ENCODE results near the gene WIZ. TPM values are rescaled to one million over a fixed set of nuclear protein-coding genes. Genes with fewer than 3 reads are reported as not detected.

Gene WIZ
- total RNA-seq, 5 donors from 2014 or later (not counting 1 experiment from before 2014, with no cell fraction given) = 19.7 to 39.1 (median 34.6) TPM

GRCh38 chr19:15378534-15379082 lies 71.1 kb downstream of the WIZ start:
- POLR2A ChIA-PET = interaction anchor here (0.6 to 1.1 kb wide), 3 partner anchors 10 to 61 kb away, joined by 3 to 10 read pairs (median 4); no protein-coding TSS in a partner anchor
- DNase-seq (peak in 29 of 35 experiments; percentile 20 to 70 (median 38)), ATAC-seq (replicated peaks in 1 of 4) (peak in 1 of 4 experiments; percentile 8)
- peaks cover 31 to 51% (median 49%) of the 10 kb centered on the region in 3 donors for H3K4me1 Mint-ChIP-seq
- CTCF ChIA-PET = interaction anchor here (0.5 to 2.8 kb wide), 6 partner anchors 8 to 1355 kb away, joined by 3 to 20 read pairs (median 3); partner anchors contain the start of gene AKAP8L (in 1 of the 2)
- Histone ChIP-seq H3K27me3 (replicated peaks in 1 of 2; ENCODE audit: control insufficient read depth in 2 of 2, extremely low read depth in 1 of 2, insufficient read depth in 2 of 2, low read length in 1 of 2) (no peaks in the 10 kb centered on the region), H3K4me1 (ENCODE audit: control insufficient read depth in 1 of 2, extremely low read depth in 1 of 2, insufficient read depth in 2 of 2, low read length in 2 of 2) (peaks cover 7 to 47% of the 10 kb centered on the region in 2 experiments), H3K27ac (ENCODE audit: low read length) (peak overlapping the region; percentile 96), H3K4me3 (ENCODE audit: control insufficient read depth in 1 of 2, extremely low read depth in 1 of 2, low read length in 1 of 2) (peak overlapping the region; percentile 90 to 99), H3K9me3 (no peaks in the 10 kb centered on the region), H3K36me3 (ENCODE audit: control insufficient read depth in 2 of 2, extremely low read depth in 1 of 2, insufficient read depth in 1 of 2, low read length in 1 of 2) (peaks cover 0 to 14% of the 10 kb centered on the region in 2 donors)
- H3K27me3 Mint-ChIP-seq = no peaks in the 10 kb centered on the region
- no peaks in the 10 kb centered on the region for H3K9me3 Mint-ChIP-seq
- WGBS (ENCODE audit: insufficient coverage) = 0% methylated on average over 22 of the region's 22 CpGs
- H3K4me3 Mint-ChIP-seq = peak overlapping the region; percentile 91 to 98 (median 97)
- H3K27ac Mint-ChIP-seq = peak overlapping the region; percentile 96
- H3K36me3 Mint-ChIP-seq = no peaks in the 10 kb centered on the region

DNA sequence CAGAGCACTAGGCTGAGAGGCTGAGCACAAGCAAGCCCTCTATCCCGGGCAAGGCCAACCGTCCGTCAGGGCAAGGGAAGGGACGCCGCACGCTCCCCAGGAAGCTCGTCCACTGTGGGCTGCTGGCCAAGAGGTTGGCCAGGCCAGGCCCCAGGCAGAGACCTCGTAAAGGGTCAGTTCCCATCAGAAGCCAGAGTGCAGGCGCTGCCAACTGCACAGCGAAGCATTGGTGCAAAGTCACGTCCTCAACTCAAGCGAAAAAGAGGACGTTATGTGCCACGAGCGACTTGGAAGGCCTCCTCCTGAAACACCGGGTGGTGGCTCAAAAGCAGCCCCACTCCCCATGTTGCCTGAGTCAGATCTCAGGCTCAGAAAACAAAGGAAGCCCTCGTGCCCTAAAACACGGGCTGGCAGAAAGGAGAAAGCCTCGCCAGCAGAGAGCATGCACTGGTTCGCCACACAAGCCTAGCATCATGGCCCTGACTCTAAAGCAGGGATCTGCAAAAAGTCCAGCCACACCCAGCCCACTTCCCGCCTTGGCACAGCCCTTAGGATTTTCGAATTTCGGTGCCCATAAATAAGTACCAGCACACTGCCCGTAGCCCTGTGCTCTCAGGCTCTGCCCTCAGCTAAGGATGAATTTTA lies 74.8 kb downstream of the WIZ start:
- Histone ChIP-seq H3K36me3 (ENCODE audit: control insufficient read depth in 2 of 2, extremely low read depth in 1 of 2, insufficient read depth in 1 of 2, low read length in 1 of 2) (peaks cover 12 to 50% of the 10 kb centered on the region in 2 donors), H3K4me3 (ENCODE audit: control insufficient read depth in 1 of 2, extremely low read depth in 1 of 2, low read length in 1 of 2) (no peak overlapping the region), H3K27me3 (replicated peaks in 1 of 2; ENCODE audit: control insufficient read depth in 2 of 2, extremely low read depth in 1 of 2, insufficient read depth in 2 of 2, low read length in 1 of 2) (no peaks in the 10 kb centered on the region), H3K27ac (ENCODE audit: low read length) (no peak overlapping the region), H3K4me1 (ENCODE audit: control insufficient read depth in 1 of 2, extremely low read depth in 1 of 2, insufficient read depth in 2 of 2, low read length in 2 of 2) (peaks cover 7 to 48% of the 10 kb centered on the region in 2 experiments), H3K9me3 (no peaks in the 10 kb centered on the region)
- no peaks in the 10 kb centered on the region for H3K27me3 Mint-ChIP-seq
- no peaks in the 10 kb centered on the region for H3K9me3 Mint-ChIP-seq
- no peak overlapping the region for H3K27ac Mint-ChIP-seq
- ChIA-PET POLR2A (no interaction called here), CTCF (interaction anchor here in 1 of 2 donors (0.7 kb wide), 1 partner anchor 26 kb away, joined by 3 read pairs; no protein-coding TSS in a partner anchor)
- no peak for DNase-seq
- H3K4me3 Mint-ChIP-seq = no peak overlapping the region
- WGBS (ENCODE audit: insufficient coverage) = 93% methylated on average over 20 of the region's 24 CpGs
- peaks cover 14% of the 10 kb centered on the region for H3K36me3 Mint-ChIP-seq
- ATAC-seq (replicated peaks in 1 of 4) = no peak
- peaks cover 22 to 40% (median 39%) of the 10 kb centered on the region in 3 donors for H3K4me1 Mint-ChIP-seq

DNA sequence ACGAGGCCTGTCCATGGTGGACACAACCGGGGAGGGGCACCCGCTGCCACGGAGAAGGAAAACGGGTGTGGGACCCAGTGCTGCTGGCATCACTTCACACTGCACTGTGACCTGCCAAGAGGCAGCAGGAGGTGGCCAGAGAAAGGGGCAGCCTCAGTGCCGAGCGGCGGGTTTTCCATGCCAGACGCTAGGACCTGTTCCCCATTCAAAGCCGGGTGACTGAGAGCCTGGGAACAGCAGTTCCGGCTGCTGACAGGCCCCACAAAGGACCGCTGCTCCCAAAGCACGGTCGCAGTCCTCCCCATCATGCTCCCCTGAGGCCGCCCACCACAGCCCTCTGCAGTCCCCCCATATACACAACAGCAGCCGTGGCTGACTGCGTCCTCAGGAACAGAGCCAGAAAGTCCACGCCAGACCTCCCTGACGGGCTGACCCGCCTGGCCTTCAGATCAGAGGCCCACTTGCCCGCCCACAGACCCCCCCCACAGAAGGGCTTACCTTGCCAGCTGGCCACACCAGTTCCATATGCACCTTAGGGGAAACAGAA lies 75.6 kb downstream of the WIZ start:
- no peak overlapping the region for H3K4me3 Mint-ChIP-seq
- POLR2A ChIA-PET = no interaction called here
- Histone ChIP-seq H3K4me1 (ENCODE audit: control insufficient read depth in 1 of 2, extremely low read depth in 1 of 2, insufficient read depth in 2 of 2, low read length in 2 of 2) (peaks cover 7 to 48% of the 10 kb centered on the region in 2 experiments), H3K27me3 (replicated peaks in 1 of 2; ENCODE audit: control insufficient read depth in 2 of 2, extremely low read depth in 1 of 2, insufficient read depth in 2 of 2, low read length in 1 of 2) (no peaks in the 10 kb centered on the region), H3K4me3 (ENCODE audit: control insufficient read depth in 1 of 2, extremely low read depth in 1 of 2, low read length in 1 of 2) (no peak overlapping the region), H3K36me3 (ENCODE audit: control insufficient read depth in 2 of 2, extremely low read depth in 1 of 2, insufficient read depth in 1 of 2, low read length in 1 of 2) (peaks cover 16 to 58% of the 10 kb centered on the region in 2 donors), H3K27ac (ENCODE audit: low read length) (no peak overlapping the region), H3K9me3 (no peaks in the 10 kb centered on the region)
- peaks cover 14% of the 10 kb centered on the region for H3K36me3 Mint-ChIP-seq
- ATAC-seq (replicated peaks in 1 of 4) = no peak
- H3K27me3 Mint-ChIP-seq = no peaks in the 10 kb centered on the region
- no peak for DNase-seq
- CTCF ChIA-PET = no interaction called here
- H3K4me1 Mint-ChIP-seq = peaks cover 22 to 40% (median 39%) of the 10 kb centered on the region in 3 donors
- H3K27ac Mint-ChIP-seq = no peak overlapping the region
- H3K9me3 Mint-ChIP-seq = no peaks in the 10 kb centered on the region
- WGBS (ENCODE audit: insufficient coverage) = 94% methylated on average over 19 of the region's 21 CpGs

DNA sequence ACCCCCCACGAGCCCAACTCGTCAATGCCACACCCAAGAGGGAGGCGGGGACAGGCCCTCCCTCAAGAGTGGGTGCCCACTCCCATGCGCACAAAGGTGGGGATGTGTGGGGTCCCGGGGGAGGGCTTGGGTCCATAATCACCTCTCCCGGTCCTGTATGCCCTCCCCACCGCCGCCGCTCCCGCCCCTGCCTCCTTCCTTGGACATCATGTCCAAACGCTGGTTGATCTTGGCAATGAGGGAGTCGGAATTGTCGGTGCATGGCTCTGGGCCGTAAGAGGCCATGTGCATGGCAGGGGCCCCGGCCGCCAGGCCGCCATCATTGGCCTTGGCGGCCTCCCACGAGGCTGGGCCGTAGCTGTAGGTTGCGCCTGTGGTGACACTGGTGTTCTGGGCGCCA lies 76.1 kb downstream of the WIZ start:
- no peak for DNase-seq
- Histone ChIP-seq H3K4me3 (ENCODE audit: control insufficient read depth in 1 of 2, extremely low read depth in 1 of 2, low read length in 1 of 2) (no peak overlapping the region), H3K27me3 (replicated peaks in 1 of 2; ENCODE audit: control insufficient read depth in 2 of 2, extremely low read depth in 1 of 2, insufficient read depth in 2 of 2, low read length in 1 of 2) (no peaks in the 10 kb centered on the region), H3K36me3 (ENCODE audit: control insufficient read depth in 2 of 2, extremely low read depth in 1 of 2, insufficient read depth in 1 of 2, low read length in 1 of 2) (peaks cover 19 to 63% of the 10 kb centered on the region in 2 donors), H3K9me3 (no peaks in the 10 kb centered on the region), H3K4me1 (ENCODE audit: control insufficient read depth in 1 of 2, extremely low read depth in 1 of 2, insufficient read depth in 2 of 2, low read length in 2 of 2) (peaks cover 7 to 48% of the 10 kb centered on the region in 2 experiments), H3K27ac (ENCODE audit: low read length) (no peak overlapping the region)
- no peak overlapping the region for H3K27ac Mint-ChIP-seq
- POLR2A ChIA-PET = no interaction called here
- no peaks in the 10 kb centered on the region for H3K9me3 Mint-ChIP-seq
- no peak overlapping the region for H3K4me3 Mint-ChIP-seq
- peaks cover 17% of the 10 kb centered on the region for H3K36me3 Mint-ChIP-seq
- CTCF ChIA-PET = no interaction called here
- no peaks in the 10 kb centered on the region for H3K27me3 Mint-ChIP-seq
- WGBS (ENCODE audit: insufficient coverage) = 92% methylated on average over 17 of the region's 22 CpGs
- peaks cover 24 to 40% (median 39%) of the 10 kb centered on the region in 3 donors for H3K4me1 Mint-ChIP-seq
- no peak for ATAC-seq (replicated peaks in 1 of 4)

GRCh38 chr19:15372891-15373301 lies 76.9 kb downstream of the WIZ start:
- H3K4me3 ChIP-seq (ENCODE audit: control insufficient read depth in 1 of 2, extremely low read depth in 1 of 2, low read length in 1 of 2) = no peak overlapping the region
- Mint-ChIP-seq H3K4me1 (peaks cover 18 to 35% (median 33%) of the 10 kb centered on the region in 3 donors), H3K9me3 (no peaks in the 10 kb centered on the region), H3K27ac (no peak overlapping the region), H3K36me3 (peaks cover 22% of the 10 kb centered on the region), H3K4me3 (no peak overlapping the region), H3K27me3 (no peaks in the 10 kb centered on the region)
- H3K9me3 ChIP-seq = no peaks in the 10 kb centered on the region
- no peak overlapping the region for H3K27ac ChIP-seq (ENCODE audit: low read length)
- ChIA-PET CTCF (no interaction called here), POLR2A (interaction anchor here in 1 of 2 donors (0.5 kb wide), 1 partner anchor 39 kb away, joined by 3 read pairs; no protein-coding TSS in a partner anchor)
- 97% methylated on average over 26 of the region's 30 CpGs for WGBS (ENCODE audit: insufficient coverage)
- ATAC-seq (replicated peaks in 1 of 4) = no peak
- peaks cover 22 to 70% of the 10 kb centered on the region in 2 donors for H3K36me3 ChIP-seq (ENCODE audit: control insufficient read depth in 2 of 2, extremely low read depth in 1 of 2, insufficient read depth in 1 of 2, low read length in 1 of 2)
- H3K4me1 ChIP-seq (ENCODE audit: control insufficient read depth in 1 of 2, extremely low read depth in 1 of 2, insufficient read depth in 2 of 2, low read length in 2 of 2) = peaks cover 6 to 48% of the 10 kb centered on the region in 2 experiments
- no peak for DNase-seq
- no peaks in the 10 kb centered on the region for H3K27me3 ChIP-seq (replicated peaks in 1 of 2; ENCODE audit: control insufficient read depth in 2 of 2, extremely low read depth in 1 of 2, insufficient read depth in 2 of 2, low read length in 1 of 2)

- H3K36me3 ChIP-seq (ENCODE audit: control insufficient read depth in 2 of 2, extremely low read depth in 1 of 2, insufficient read depth in 1 of 2, low read length in 1 of 2) = peaks cover 22 to 75% of the 10 kb centered on the region in 2 donors
These were observed 77.3 kb downstream of the WIZ start for GRCh38 chr19:15372470-15372869.

More at GRCh38 chr19:15372470-15372869, 77.3 kb downstream of the WIZ start:
- Histone ChIP-seq H3K4me1 (ENCODE audit: control insufficient read depth in 1 of 2, extremely low read depth in 1 of 2, insufficient read depth in 2 of 2, low read length in 2 of 2) (peaks cover 2 to 43% of the 10 kb centered on the region in 2 experiments), H3K4me3 (ENCODE audit: control insufficient read depth in 1 of 2, extremely low read depth in 1 of 2, low read length in 1 of 2) (no peak overlapping the region), H3K27me3 (replicated peaks in 1 of 2; ENCODE audit: control insufficient read depth in 2 of 2, extremely low read depth in 1 of 2, insufficient read depth in 2 of 2, low read length in 1 of 2) (no peaks in the 10 kb centered on the region), H3K9me3 (no peaks in the 10 kb centered on the region), H3K27ac (ENCODE audit: low read length) (no peak overlapping the region)
- Mint-ChIP-seq H3K4me1 (peaks cover 14 to 31% (median 29%) of the 10 kb centered on the region in 3 donors), H3K27me3 (no peaks in the 10 kb centered on the region), H3K27ac (no peak overlapping the region), H3K9me3 (no peaks in the 10 kb centered on the region), H3K4me3 (no peak overlapping the region), H3K36me3 (peaks cover 25% of the 10 kb centered on the region)
- DNase-seq = no peak
- WGBS (ENCODE audit: insufficient coverage) = 92% methylated on average over 13 of the region's 14 CpGs
- CTCF ChIA-PET = no interaction called here
- POLR2A ChIA-PET = interaction anchor here in 1 of 2 donors (0.7 kb wide), 1 partner anchor 23 kb away, joined by 8 read pairs; no protein-coding TSS in a partner anchor
- no peak for ATAC-seq (replicated peaks in 1 of 4)

Measured in T-cell (primary cell).